SU-DHL-6 (cell line): Measurements from ENCODE around the gene IGF2R.

ENCODE experiments used
- CTCF ChIP-seq: fragments of 200-600 bp; sonication (generic); IDR thresholded peaks from one replicate; pipeline ENCODE4 v1.5.1; 2017; ENCODE audit warnings: antibody characterized with exemption, mild to moderate bottlenecking, low read length, moderate library complexity; ENCODE audit not compliant: insufficient read depth, poor library complexity, severe bottlenecking
- EZH2phosphoT487 ChIP-seq: fragments of 200-600 bp; sonication (generic), shearing (Covaris generic); conservative IDR thresholded peaks from 2 replicates; pipeline ENCODE4 v1.6.1; 2018; ENCODE audit warnings: mild to moderate bottlenecking, antibody characterized with exemption, low read length, moderate library complexity, mixed read lengths

- TF ChIP-seq CTCF = no peak
- TF ChIP-seq EZH2phosphoT487 = no peak
Observed at GRCh38 chr6:160160450-160160849, 191.6 kb downstream of the IGF2R start.
